ENCODE data around the gene OCEL1.

The OCEL1 gene

GRCh38 chr19:17242431-17243208 lies 16.6 kb downstream of the OCEL1 start:
- peak overlapping the region; percentile 89 for H3K4me2 ChIP-seq (ENCODE audit: low read length)
- peaks cover 35% of the 10 kb centered on the region for H3K4me1 ChIP-seq (ENCODE audit: control insufficient read depth, low read length)
- H3K27ac ChIP-seq (ENCODE audit: low read depth, low read length): 0 out of 2 replicates have a peak overlapping the region, but pooled peaks have one; percentile 53

GRCh38 chr19:17243211-17243829 lies 17.3 kb downstream of the OCEL1 start:
- Histone ChIP-seq H3K27me3 (ENCODE audit: control insufficient read depth, low read length) (no peaks in the 10 kb centered on the region), H3K36me3 (ENCODE audit: control insufficient read depth, low read length) (peaks cover 26% of the 10 kb centered on the region), H3K9me2 (replicated peaks; ENCODE audit: control insufficient read depth, low read length) (no peaks in the 10 kb centered on the region), H3F3A (ENCODE audit: control insufficient read depth, insufficient read depth) (peaks cover 14% of the 10 kb centered on the region), H3K4me2 (ENCODE audit: low read length) (peak overlapping the region; percentile 89), H3K9me3 (ENCODE audit: control insufficient read depth, insufficient read depth, low read length) (no peaks in the 10 kb centered on the region), H3K4me1 (ENCODE audit: control insufficient read depth, low read length) (peaks cover 36% of the 10 kb centered on the region), H3K4me3 (ENCODE audit: low read length) (peak overlapping the region; percentile 88), H3K27ac (ENCODE audit: low read depth, low read length) (peak overlapping the region; percentile 53), H3K79me2 (ENCODE audit: control insufficient read depth, low read length) (peaks cover 52% of the 10 kb centered on the region), H4K20me1 (ENCODE audit: control insufficient read depth, insufficient read depth, low read depth, low read length) (peaks cover 14% of the 10 kb centered on the region)
- no peak for TF ChIP-seq EZH2phosphoT487 (IDR thresholded peaks at IDR 0.05; ENCODE audit: borderline replicate concordance, low read length)
- no peak for TF ChIP-seq CTCF (IDR thresholded peaks at IDR 0.05; ENCODE audit: low read depth, low read length, poor library complexity, severe bottlenecking)

More at GRCh38 chr19:17242431-17243208, 16.6 kb downstream of the OCEL1 start:
- Histone ChIP-seq H3K4me3 (ENCODE audit: low read length) (peak overlapping the region; percentile 88), H3K27me3 (ENCODE audit: control insufficient read depth, low read length) (no peaks in the 10 kb centered on the region), H3K36me3 (ENCODE audit: control insufficient read depth, low read length) (peaks cover 33% of the 10 kb centered on the region), H3K79me2 (ENCODE audit: control insufficient read depth, low read length) (peaks cover 52% of the 10 kb centered on the region), H3K9me2 (replicated peaks; ENCODE audit: control insufficient read depth, low read length) (no peaks in the 10 kb centered on the region), H3K9me3 (ENCODE audit: control insufficient read depth, insufficient read depth, low read length) (no peaks in the 10 kb centered on the region), H4K20me1 (ENCODE audit: control insufficient read depth, insufficient read depth, low read depth, low read length) (peaks cover 14% of the 10 kb centered on the region), H3F3A (ENCODE audit: control insufficient read depth, insufficient read depth) (peaks cover 18% of the 10 kb centered on the region)
- TF ChIP-seq CTCF (IDR thresholded peaks at IDR 0.05; ENCODE audit: low read depth, low read length, poor library complexity, severe bottlenecking): peak; percentile 9
- TF ChIP-seq EZH2phosphoT487 (IDR thresholded peaks at IDR 0.05; ENCODE audit: borderline replicate concordance, low read length): no peak

- peaks cover 39% of the 10 kb centered on the region for H3K4me1 ChIP-seq (ENCODE audit: control insufficient read depth, low read length)
- no peaks in the 10 kb centered on the region for H3K27me3 ChIP-seq (ENCODE audit: control insufficient read depth, low read length)
- peaks cover 14% of the 10 kb centered on the region for H4K20me1 ChIP-seq (ENCODE audit: control insufficient read depth, insufficient read depth, low read depth, low read length)
- peak overlapping the region; percentile 89 for H3K4me2 ChIP-seq (ENCODE audit: low read length)
- H3K36me3 ChIP-seq (ENCODE audit: control insufficient read depth, low read length): peaks cover 21% of the 10 kb centered on the region
- peak overlapping the region; percentile 88 for H3K4me3 ChIP-seq (ENCODE audit: low read length)
- H3K27ac ChIP-seq (ENCODE audit: low read depth, low read length): peak overlapping the region; percentile 53
- no peaks in the 10 kb centered on the region for H3K9me3 ChIP-seq (ENCODE audit: control insufficient read depth, insufficient read depth, low read length)
- peaks cover 52% of the 10 kb centered on the region for H3K79me2 ChIP-seq (ENCODE audit: control insufficient read depth, low read length)
- H3K9me2 ChIP-seq (replicated peaks; ENCODE audit: control insufficient read depth, low read length): no peaks in the 10 kb centered on the region
- H3F3A ChIP-seq (ENCODE audit: control insufficient read depth, insufficient read depth): peaks cover 10% of the 10 kb centered on the region
- no peak for TF ChIP-seq EZH2phosphoT487 (IDR thresholded peaks at IDR 0.05; ENCODE audit: borderline replicate concordance, low read length)
- no peak for TF ChIP-seq CTCF (IDR thresholded peaks at IDR 0.05; ENCODE audit: low read depth, low read length, poor library complexity, severe bottlenecking)
Measured at GRCh38 chr19:17243830-17244617, 18.0 kb downstream of the OCEL1 start.

All from DOHH2 (cell line).